ENCODE results near the gene P2RX3. TPM values are rescaled to one million over a fixed set of nuclear protein-coding genes. Genes with fewer than 3 reads are reported as not detected.
A peak's percentile ranks its signal among the peaks of the same experiment; 100 is the strongest.

The P2RX3 gene
- total RNA-seq, 4 donors from 2014 or later = not detected

- H3K27ac ChIP-seq = peak overlapping the region in 1 of 4 donors; percentile 98
- peaks cover 0 to 34% (median 16%) of the 10 kb centered on the region in 4 donors for H3K36me3 ChIP-seq
- peaks cover 17 to 31% (median 25%) of the 10 kb centered on the region in 4 donors for H3K4me1 ChIP-seq
- TF ChIP-seq POLR2AphosphoS5 (IDR thresholded peaks at IDR 0.05) = no peak
- no peak for TF ChIP-seq CTCF (IDR thresholded peaks at IDR 0.05)
- no peak for TF ChIP-seq POLR2A (IDR thresholded peaks at IDR 0.05)
- no peak for TF ChIP-seq EP300 (IDR thresholded peaks at IDR 0.05; ENCODE audit: low read depth)
- intact Hi-C loops (cut with DNase I; ENCODE audit: low total_unique reads) = loop anchor here (10.0 kb wide), 1 partner anchor 337 kb away; the partner anchor contains the start of gene ZDHHC5
- H3K9me3 ChIP-seq = no peaks in the 10 kb centered on the region
- H3K4me3 ChIP-seq = no peak overlapping the region
- in situ Hi-C loops (cut with MboI; ENCODE audit: low pct_ligation_motif_present in 1 of 4, low pct_unique_long_range_greater_than_20kb in 1 of 4, low sequenced_read_pairs in 3 of 4) = loop anchor here in 3 of 4 donors (25.0 kb wide), 2 partner anchors 160 to 310 kb away; partner anchors contain the start of gene YPEL4 (in 2 of the 3)
- 90 to 94% methylated on average over 5 of the region's 5 CpGs for WGBS, 2 donors (ENCODE audit: low coverage in 1 of 2)
- H3K27me3 ChIP-seq = no peaks in the 10 kb centered on the region
- DNase-seq = no peak
Measured at GRCh38 chr11:57327721-57328120, 10.4 kb upstream of the P2RX3 start.

GRCh38 chr11:57330029-57330428 is 8.1 kb upstream of the P2RX3 start:
- Histone ChIP-seq H3K36me3 (peaks cover 0 to 35% (median 16%) of the 10 kb centered on the region in 4 donors), H3K27me3 (no peaks in the 10 kb centered on the region), H3K4me1 (peaks cover 23 to 31% (median 24%) of the 10 kb centered on the region in 4 donors), H3K4me3 (no peak overlapping the region), H3K27ac (no peak overlapping the region), H3K9me3 (no peaks in the 10 kb centered on the region)
- no peak for TF ChIP-seq EP300 (IDR thresholded peaks at IDR 0.05; ENCODE audit: low read depth)
- no peak for TF ChIP-seq CTCF (IDR thresholded peaks at IDR 0.05)
- TF ChIP-seq POLR2AphosphoS5 (IDR thresholded peaks at IDR 0.05) = no peak
- TF ChIP-seq POLR2A (IDR thresholded peaks at IDR 0.05) = no peak
- intact Hi-C loops (cut with DNase I; ENCODE audit: low total_unique reads) (no loop called here), in situ Hi-C loops (cut with MboI; ENCODE audit: low pct_ligation_motif_present in 1 of 4, low pct_unique_long_range_greater_than_20kb in 1 of 4, low sequenced_read_pairs in 3 of 4) (loop anchor here in 3 of 4 donors (25.0 kb wide), 2 partner anchors 157 to 307 kb away; partner anchors contain the start of gene YPEL4 (in 2 of the 3))
- DNase-seq = no peak
- 75 to 100% methylated on average over 1 to 9 of the region's 9 CpGs for WGBS, 2 donors (ENCODE audit: low coverage in 1 of 2)

GRCh38 chr11:57331720-57332119 is 6.4 kb upstream of the P2RX3 start:
- 93 to 94% methylated on average over 7 to 12 of the region's 14 CpGs for WGBS, 2 donors (ENCODE audit: low coverage in 1 of 2)
- DNase-seq = no peak
- Histone ChIP-seq H3K27ac (no peak overlapping the region), H3K36me3 (peaks cover 0 to 33% (median 16%) of the 10 kb centered on the region in 4 donors), H3K9me3 (no peaks in the 10 kb centered on the region), H3K4me3 (no peak overlapping the region), H3K4me1 (peaks cover 11 to 23% (median 14%) of the 10 kb centered on the region in 4 donors), H3K27me3 (no peaks in the 10 kb centered on the region)
- TF ChIP-seq POLR2A (IDR thresholded peaks at IDR 0.05) (no peak), EP300 (IDR thresholded peaks at IDR 0.05; ENCODE audit: low read depth) (no peak), CTCF (IDR thresholded peaks at IDR 0.05) (no peak), POLR2AphosphoS5 (IDR thresholded peaks at IDR 0.05) (no peak)
- in situ Hi-C loops (cut with MboI; ENCODE audit: low pct_ligation_motif_present in 1 of 4, low pct_unique_long_range_greater_than_20kb in 1 of 4, low sequenced_read_pairs in 3 of 4) = loop anchor here in 3 of 4 donors (25.0 kb wide), 2 partner anchors 156 to 306 kb away; partner anchors contain the start of gene YPEL4 (in 2 of the 3)
- intact Hi-C loops (cut with DNase I; ENCODE audit: low total_unique reads) = no loop called here

GRCh38 chr11:57332694-57333440 is 5.3 kb upstream of the P2RX3 start:
- Histone ChIP-seq H3K4me3 (no peak overlapping the region), H3K27ac (no peak overlapping the region), H3K36me3 (peaks cover 0 to 32% (median 13%) of the 10 kb centered on the region in 4 donors), H3K27me3 (no peaks in the 10 kb centered on the region), H3K9me3 (no peaks in the 10 kb centered on the region), H3K4me1 (peaks cover 9 to 23% (median 14%) of the 10 kb centered on the region in 4 donors)
- TF ChIP-seq POLR2AphosphoS5 (IDR thresholded peaks at IDR 0.05) (no peak), CTCF (IDR thresholded peaks at IDR 0.05) (no peak), POLR2A (IDR thresholded peaks at IDR 0.05) (no peak), EP300 (IDR thresholded peaks at IDR 0.05; ENCODE audit: low read depth) (no peak)
- no peak for DNase-seq
- intact Hi-C loops (cut with DNase I; ENCODE audit: low total_unique reads) = no loop called here
- in situ Hi-C loops (cut with MboI; ENCODE audit: low pct_ligation_motif_present in 1 of 4, low pct_unique_long_range_greater_than_20kb in 1 of 4, low sequenced_read_pairs in 3 of 4) = loop anchor here in 3 of 4 donors (25.0 kb wide), 2 partner anchors 154 to 304 kb away; partner anchors contain the start of gene YPEL4 (in 2 of the 3)
- 93% methylated on average over 11 of the region's 11 CpGs; no CpG with 5 or more reads in 1 of the 2 donors for WGBS, 2 donors (ENCODE audit: low coverage in 1 of 2)

Measured in transverse colon (tissue), 4 donors.